ENCODE measurements around the gene PLCH2.

GRCh38 chr1:2520806-2521205, 44.7 kb downstream of the PLCH2 start:
- TF ChIP-seq CTCF (conservative IDR thresholded peaks at IDR 0.05; ENCODE audit: low read depth, low read length): no peak
- no peak for TF ChIP-seq EZH2phosphoT487 (IDR thresholded peaks at IDR 0.05; ENCODE audit: borderline replicate concordance, low read length)

Data from PC-3 (cell line).